ENCODE measurements around the gene DYNC2I2. TPM values are rescaled to one million over a fixed set of nuclear protein-coding genes. Genes with fewer than 3 reads are reported as not detected.

Gene DYNC2I2
- total and polyA plus RNA-seq, 2 experiments from 2014 or later, result 48.7 to 78.3 TPM

- no peak for TF ChIP-seq ZNF462 (CRISPR knock-in tag; IDR thresholded peaks at IDR 0.05)
- no peak for TF ChIP-seq REST (IDR thresholded peaks at IDR 0.05; ENCODE audit: unreplicated experiment)
- TF ChIP-seq CREB1 (CRISPR knock-in tag; IDR thresholded peaks at IDR 0.05; ENCODE audit: low read depth), result no peak
These were observed 45.8 kb downstream of the DYNC2I2 start (continued) for GRCh38 chr9:128610897-128611296.

- no peaks in the 10 kb centered on the region for H3K79me2 ChIP-seq (replicated peaks; ENCODE audit: insufficient read depth)
- ATAC-seq, result no peak
- no peak overlapping the region for H3K4me3 ChIP-seq
- no peaks in the 10 kb centered on the region for H3K4me1 Mint-ChIP-seq
- H3K27me3 ChIP-seq (ENCODE audit: insufficient read depth), result no peaks in the 10 kb centered on the region
- no peak overlapping the region for H3K27ac Mint-ChIP-seq
- no peak overlapping the region for H3K4me3 Mint-ChIP-seq
- no peaks in the 10 kb centered on the region for H3K27me3 Mint-ChIP-seq (ENCODE audit: insufficient read depth, low read depth, poor library complexity)
- DNase-seq (ENCODE audit: low spot score), result no peak
- no peaks in the 10 kb centered on the region for H3K4me1 ChIP-seq (ENCODE audit: insufficient read depth)
- H4K20me1 ChIP-seq (replicated peaks; ENCODE audit: insufficient read depth), result no peaks in the 10 kb centered on the region; the same call in none of the 2 replicates
- peaks cover 61% of the 10 kb centered on the region for H3K36me3 ChIP-seq (ENCODE audit: insufficient read depth)
- no peak overlapping the region for H3K4me2 ChIP-seq
- peaks cover 72% of the 10 kb centered on the region for H3K36me3 Mint-ChIP-seq (ENCODE audit: low read depth)
- H3F3A ChIP-seq (replicated peaks; ENCODE audit: low read depth), result peaks cover 18% of the 10 kb centered on the region
- no peaks in the 10 kb centered on the region for H3K9me3 Mint-ChIP-seq
- H3K27ac ChIP-seq (ENCODE audit: low read depth), result no peak overlapping the region
- no peak for TF ChIP-seq NANOG (IDR thresholded peaks at IDR 0.05; ENCODE audit: borderline replicate concordance)
- no peak for TF ChIP-seq ETS1 (IDR thresholded peaks at IDR 0.05)
- TF ChIP-seq CTCF (conservative IDR thresholded peaks at IDR 0.05; ENCODE audit: low read depth in 2 of 2), result no peak
- no peaks in the 10 kb centered on the region for H3K9me2 ChIP-seq (ENCODE audit: insufficient read depth)
- no peak overlapping the region for H2AFZ ChIP-seq
These were observed 48.9 kb downstream of the DYNC2I2 start for GRCh38 chr9:128607642-128608350.
